HG03558 (cell line): Measurements from ENCODE around the gene TSNAXIP1.

Experiments
- ATAC-seq: cut with Tn5 transposase; IDR thresholded peaks from one replicate; pipeline ENCODE4 v1.9.1; 2021; ENCODE audit warnings: moderate number of reproducible peaks; ENCODE audit not compliant: unreplicated experiment; ENCODE audit errors: extremely low read depth

The TSNAXIP1 gene

DNA sequence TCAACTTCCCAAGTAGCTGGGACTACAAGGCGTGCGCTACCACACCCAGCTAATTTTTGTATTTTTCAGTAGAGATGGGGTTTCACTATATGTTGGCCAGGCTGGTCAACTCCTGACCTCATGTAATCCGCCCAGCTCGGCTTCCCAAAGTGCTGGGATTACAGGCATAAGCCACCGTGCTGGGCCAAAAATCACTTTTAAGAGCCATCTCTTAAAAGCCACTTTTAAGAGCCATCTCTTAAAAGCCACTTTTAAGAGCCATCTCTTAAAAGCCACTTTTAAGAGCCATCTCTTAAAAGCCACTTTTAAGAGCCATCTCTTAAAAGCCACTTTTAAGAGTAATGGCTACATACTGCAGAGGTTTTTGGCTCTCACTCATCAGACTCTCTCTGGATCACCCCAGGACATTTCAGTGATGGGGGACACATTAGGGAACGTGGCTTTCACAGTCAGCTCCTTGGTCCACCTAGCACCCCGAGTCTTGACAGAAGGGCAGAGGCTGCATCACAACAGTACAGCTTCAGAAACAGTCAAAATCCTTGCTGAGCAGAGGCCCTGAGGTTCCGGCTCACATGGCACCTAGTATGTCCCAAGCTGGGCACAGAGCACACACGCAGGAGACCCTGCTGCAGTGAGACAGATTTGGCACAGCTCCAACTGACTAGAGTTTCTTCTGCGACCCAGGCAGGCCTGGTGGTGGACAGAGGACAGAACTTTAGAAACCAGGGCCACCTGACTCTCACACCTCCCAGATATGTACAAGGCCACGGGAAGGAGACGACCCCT is 23.9 kb upstream of the TSNAXIP1 start:
- ATAC-seq: no peak

- no peak for ATAC-seq
These were observed 23.4 kb upstream of the TSNAXIP1 start for GRCh38 chr16:67783353-67783725.

DNA sequence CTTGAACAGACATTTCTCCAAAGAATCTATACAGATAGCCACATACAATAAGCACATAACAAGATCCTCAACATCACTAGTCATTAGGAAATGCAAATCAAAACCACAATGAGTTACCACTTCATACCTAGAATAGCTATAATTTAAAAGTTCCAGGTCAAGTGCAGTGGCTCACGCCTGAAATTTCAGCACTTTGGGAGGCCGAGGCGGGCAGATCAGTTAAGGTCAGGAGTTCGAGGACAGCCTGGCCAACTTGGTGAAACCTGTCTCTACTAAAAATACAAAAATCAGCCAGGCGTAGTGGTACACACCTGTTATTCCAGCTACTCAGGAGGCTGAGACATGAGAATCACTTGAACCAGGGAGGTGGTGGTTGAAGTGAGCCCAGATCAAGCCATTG is 20.2 kb upstream of the TSNAXIP1 start:
- no peak for ATAC-seq

- no peak for ATAC-seq
These were observed 16.6 kb upstream of the TSNAXIP1 start for GRCh38 chr16:67790071-67790470.

- no peak for ATAC-seq
These were observed 10.5 kb upstream of the TSNAXIP1 start for GRCh38 chr16:67796099-67796718.

DNA sequence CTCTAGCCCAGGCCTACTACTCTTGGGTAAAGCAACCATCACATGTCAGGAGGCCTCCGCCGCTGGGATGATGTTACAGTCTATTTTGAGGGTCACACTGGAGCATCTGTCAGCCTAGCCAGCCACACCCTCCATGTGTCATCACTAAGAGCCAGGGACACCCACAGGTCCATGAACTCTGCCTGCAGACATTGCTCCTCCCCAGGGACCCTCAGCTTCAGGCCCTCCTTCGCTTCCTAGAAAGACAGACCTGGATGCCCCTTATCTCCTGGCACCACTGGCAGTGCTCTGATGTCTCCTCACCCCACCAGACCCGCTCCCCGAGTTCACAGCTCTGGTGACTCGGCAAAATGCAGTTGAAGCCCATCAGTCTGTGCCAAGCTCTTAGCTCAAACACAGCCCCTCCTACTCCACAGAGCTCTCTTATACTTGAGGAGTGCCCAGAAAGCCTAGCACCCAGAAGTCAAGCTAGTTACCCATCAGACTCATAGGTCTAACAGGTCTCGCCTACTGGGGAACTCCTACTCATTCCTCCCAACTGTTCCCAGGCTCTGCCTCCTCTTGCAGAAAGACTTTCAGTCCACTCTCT is 6.3 kb upstream of the TSNAXIP1 start:
- ATAC-seq: no peak

- no peak for ATAC-seq
These were observed 5.4 kb upstream of the TSNAXIP1 start for GRCh38 chr16:67801241-67801640.

- ATAC-seq: no peak
These were observed 4.8 kb upstream of the TSNAXIP1 start for GRCh38 chr16:67801883-67802282.

GRCh38 chr16:67803894-67804293 is 2.8 kb upstream of the TSNAXIP1 start:
- no peak for ATAC-seq

DNA sequence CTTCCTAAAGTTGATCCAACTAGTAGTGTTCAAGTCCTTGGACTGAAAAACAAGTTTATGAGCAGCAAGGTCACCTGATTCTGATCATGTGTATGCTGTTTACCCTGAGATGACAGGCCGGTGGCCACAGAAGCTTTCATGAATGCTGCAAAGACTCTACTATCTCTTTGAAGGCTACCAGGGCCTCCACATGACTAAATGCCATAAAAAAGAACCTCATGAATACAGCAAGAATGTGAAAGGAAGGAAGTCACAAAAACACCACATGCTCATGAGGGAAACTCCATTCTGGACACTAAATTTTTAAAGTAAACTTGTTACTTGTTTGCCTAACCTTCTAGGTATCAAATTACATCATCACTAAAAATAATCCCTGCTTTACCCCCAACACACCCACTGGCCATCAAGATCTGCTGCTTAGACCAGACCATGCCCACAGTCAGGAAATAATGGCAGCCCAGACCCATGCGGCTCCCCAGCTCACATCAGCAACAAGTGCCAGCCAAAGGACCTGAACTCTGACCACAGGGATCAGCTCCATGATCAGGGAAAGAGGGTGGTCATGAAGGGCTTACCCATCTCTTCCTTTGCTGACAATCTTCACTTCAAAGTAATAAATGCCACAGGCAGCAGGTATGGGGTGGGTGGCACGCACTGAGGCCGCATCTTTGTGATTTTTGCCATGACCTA is 1.7 kb upstream of the TSNAXIP1 start:
- ATAC-seq: no peak

DNA sequence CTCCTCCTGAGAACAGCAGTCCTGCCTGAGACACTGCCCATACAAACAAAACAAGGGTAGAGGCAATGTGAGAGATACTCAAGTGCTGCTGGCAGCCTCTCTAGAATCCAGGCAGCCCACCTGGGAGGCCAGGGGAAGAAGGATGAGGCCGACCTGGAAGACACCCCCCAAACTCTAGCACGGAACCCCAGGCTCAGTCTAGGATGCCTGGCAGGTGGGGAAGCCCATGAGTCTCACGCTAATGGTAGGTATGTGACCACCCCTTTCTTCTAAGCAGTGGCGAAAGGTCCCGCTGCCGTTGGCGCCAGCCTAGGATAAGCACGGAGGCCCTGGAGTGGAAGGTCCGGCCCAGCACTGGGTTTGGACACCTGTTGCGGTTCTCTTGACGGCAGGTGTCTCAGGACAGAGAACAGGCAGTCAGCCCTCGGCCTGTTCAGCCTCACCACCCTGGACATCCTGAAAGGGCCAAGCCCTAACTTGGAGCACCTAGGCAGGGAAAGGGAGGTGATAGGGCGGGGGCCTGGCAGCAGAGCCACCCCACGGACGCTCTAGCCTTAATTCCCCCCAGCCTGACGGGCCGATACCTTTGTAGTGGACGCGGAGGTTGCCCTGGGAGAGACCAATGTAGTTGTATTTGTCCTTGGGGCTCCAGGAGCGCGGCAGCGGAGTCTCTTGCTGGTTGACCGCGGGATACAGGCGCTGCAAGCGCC is 816 bp upstream of the TSNAXIP1 start:
- no peak for ATAC-seq

GRCh38 chr16:67807148-67807682 is 526 bp downstream of the TSNAXIP1 start:
- no peak for ATAC-seq

GRCh38 chr16:67811899-67812298 is 5.2 kb downstream of the TSNAXIP1 start:
- ATAC-seq: no peak

DNA sequence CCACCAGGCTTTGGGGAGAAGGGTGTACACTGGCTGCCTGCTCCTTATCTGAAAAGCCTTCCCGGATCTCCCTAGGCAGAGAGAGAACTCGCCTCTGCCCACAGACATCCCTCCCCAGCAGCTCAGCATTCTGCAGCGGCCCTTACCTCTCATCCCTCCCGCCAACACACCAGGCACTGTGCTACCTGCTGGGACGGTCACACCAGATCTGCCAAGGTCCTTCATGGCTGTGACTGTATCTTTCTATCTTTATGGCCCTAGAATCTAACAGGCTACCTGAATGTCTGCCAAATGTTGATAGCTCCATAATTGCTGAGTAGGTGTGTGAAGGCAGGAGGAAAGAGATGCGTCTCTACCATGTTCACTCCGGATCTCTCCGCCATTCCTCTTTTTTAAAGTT is 7.9 kb downstream of the TSNAXIP1 start:
- no peak for ATAC-seq

GRCh38 chr16:67820608-67821259 is 14.0 kb downstream of the TSNAXIP1 start:
- ATAC-seq: no peak

- no peak for ATAC-seq
These were observed 15.8 kb downstream of the TSNAXIP1 start for GRCh38 chr16:67822511-67822910.

DNA sequence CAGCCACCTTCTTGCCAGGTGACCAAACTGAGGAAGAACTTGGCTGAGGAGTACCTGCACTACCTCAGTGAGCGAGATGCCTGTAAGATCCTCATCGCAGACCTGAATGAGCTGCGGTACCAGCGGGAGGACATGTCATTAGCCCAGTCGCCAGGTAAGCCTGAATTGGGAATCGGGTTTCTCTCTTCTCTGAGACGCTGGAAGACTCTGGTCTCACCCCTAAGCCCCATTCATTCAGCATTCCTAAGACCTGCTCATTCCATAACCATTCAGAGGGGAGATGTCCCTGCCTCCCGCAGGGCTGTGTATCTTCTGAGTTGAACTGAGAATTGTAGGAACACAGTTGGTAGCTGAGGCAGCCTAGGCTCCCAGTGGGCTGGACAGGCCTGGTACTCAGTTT is 18.4 kb downstream of the TSNAXIP1 start:
- ATAC-seq: no peak

DNA sequence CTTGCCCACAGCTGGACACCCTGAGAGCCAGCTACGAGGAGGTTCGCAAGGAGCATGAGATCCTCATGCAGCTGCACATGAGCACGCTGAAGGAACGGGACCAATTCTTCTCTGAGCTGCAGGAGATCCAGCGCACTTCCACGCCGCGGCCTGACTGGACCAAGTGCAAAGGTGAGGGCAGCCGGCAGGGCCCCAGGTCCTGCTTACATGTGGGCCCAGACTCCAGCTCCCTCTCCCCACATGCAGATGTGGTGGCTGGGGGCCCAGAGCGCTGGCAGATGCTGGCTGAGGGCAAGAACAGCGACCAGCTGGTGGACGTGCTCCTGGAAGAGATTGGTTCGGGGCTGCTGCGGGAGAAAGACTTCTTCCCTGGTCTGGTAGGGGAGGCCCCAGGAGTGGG is 19.2 kb downstream of the TSNAXIP1 start:
- no peak for ATAC-seq

- no peak for ATAC-seq
These were observed 22.0 kb downstream of the TSNAXIP1 start for GRCh38 chr16:67828651-67829050.

DNA sequence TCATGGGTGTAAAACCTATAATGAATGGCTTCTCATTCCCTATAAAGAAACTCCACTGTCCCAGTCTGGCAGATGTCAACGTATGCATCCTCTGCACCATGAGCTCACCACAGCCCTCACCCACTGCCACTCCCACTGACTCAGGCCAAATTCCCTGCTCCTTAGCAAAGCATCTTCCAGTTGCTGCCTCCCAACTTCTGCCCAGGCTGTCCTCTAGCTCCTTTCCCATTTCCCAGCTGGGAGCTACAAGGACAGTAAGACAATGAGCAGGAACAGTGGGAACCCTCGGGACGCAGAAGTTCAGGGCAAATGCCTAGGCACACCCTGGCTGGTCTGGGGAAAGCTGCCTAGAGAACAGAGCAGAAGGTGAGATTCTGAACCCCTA is 26.3 kb downstream of the TSNAXIP1 start:
- no peak for ATAC-seq
